ENCODE results near the gene DAZL. TPM values are rescaled to one million over a fixed set of nuclear protein-coding genes. Genes with fewer than 3 reads are reported as not detected.

The DAZL gene
- total RNA-seq, 2 donors from 2014 or later: not detected

GRCh38 chr3:16545413-16546185 is 59.6 kb downstream of the DAZL start:
- Mint-ChIP-seq H3K27ac (no peak overlapping the region), H3K36me3 (ENCODE audit: low read depth) (no peaks in the 10 kb centered on the region), H3K9me3 (no peaks in the 10 kb centered on the region), H3K4me3 (no peak overlapping the region), H3K27me3 (ENCODE audit: insufficient read depth) (no peaks in the 10 kb centered on the region), H3K4me1 (peaks cover 5% of the 10 kb centered on the region)
- Histone ChIP-seq H3K9me3 (ENCODE audit: control insufficient read depth, low read length) (no peaks in the 10 kb centered on the region), H3K27ac (ENCODE audit: low read depth, low read length) (no peak overlapping the region), H3K27me3 (ENCODE audit: control insufficient read depth, insufficient read depth, low read length, poor library complexity, severe bottlenecking) (no peaks in the 10 kb centered on the region), H3K9ac (ENCODE audit: extremely low read depth, low read length, poor library complexity, severe bottlenecking) (no peak overlapping the region), H3K4me1 (ENCODE audit: control insufficient read depth, insufficient read depth, low read length) (no peaks in the 10 kb centered on the region), H3K4me3 (ENCODE audit: low read length) (no peak overlapping the region), H3K36me3 (ENCODE audit: control insufficient read depth, insufficient read depth, low read length) (no peaks in the 10 kb centered on the region)
- TF ChIP-seq CTCF (conservative IDR thresholded peaks at IDR 0.05): no peak
- 88 to 94% methylated on average over 8 to 9 of the region's 10 CpGs for WGBS, 2 experiments (ENCODE audit: insufficient coverage in 1 of 2, insufficient read length in 1 of 2)
- DNase-seq: no peak

DNA sequence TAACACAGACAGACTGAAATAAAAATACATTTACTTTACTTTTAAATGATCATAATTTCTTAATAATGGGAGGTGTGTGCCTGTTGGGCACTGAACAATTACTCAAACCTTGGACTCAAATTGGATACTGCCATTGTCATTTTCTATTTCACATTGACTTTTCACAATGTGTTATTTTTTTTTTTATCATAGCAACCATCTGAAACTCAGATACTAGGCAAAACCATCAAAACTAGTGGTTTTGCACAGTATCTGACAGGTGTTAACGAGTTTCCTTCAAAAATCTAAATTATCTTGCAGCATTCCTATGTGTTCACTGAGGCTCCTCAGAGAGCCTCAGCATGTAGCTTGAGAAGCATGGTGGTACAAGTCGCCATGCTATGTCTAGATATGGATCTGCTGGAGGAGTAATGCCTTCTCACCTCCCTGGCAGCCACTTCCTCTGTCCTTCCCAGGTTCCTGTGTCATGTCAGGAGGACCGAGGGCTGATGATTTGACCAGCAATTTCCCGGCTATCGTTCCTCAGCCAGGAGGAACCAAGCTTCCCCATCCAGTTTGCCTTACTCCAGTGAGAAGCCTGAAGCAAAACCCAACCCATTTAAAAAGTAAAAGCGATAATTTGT is 61.9 kb downstream of the DAZL start:
- Mint-ChIP-seq H3K27me3 (ENCODE audit: insufficient read depth) (peaks cover 2% of the 10 kb centered on the region), H3K4me1 (no peaks in the 10 kb centered on the region), H3K4me3 (no peak overlapping the region), H3K27ac (no peak overlapping the region), H3K9me3 (no peaks in the 10 kb centered on the region), H3K36me3 (ENCODE audit: low read depth) (no peaks in the 10 kb centered on the region)
- Histone ChIP-seq H3K9ac (ENCODE audit: extremely low read depth, low read length, poor library complexity, severe bottlenecking) (no peak overlapping the region), H3K4me1 (ENCODE audit: control insufficient read depth, insufficient read depth, low read length) (no peaks in the 10 kb centered on the region), H3K36me3 (ENCODE audit: control insufficient read depth, insufficient read depth, low read length) (no peaks in the 10 kb centered on the region), H3K27me3 (ENCODE audit: control insufficient read depth, insufficient read depth, low read length, poor library complexity, severe bottlenecking) (no peaks in the 10 kb centered on the region), H3K27ac (ENCODE audit: low read depth, low read length) (no peak overlapping the region), H3K4me3 (ENCODE audit: low read length) (no peak overlapping the region), H3K9me3 (ENCODE audit: control insufficient read depth, low read length) (no peaks in the 10 kb centered on the region)
- DNase-seq: no peak
- TF ChIP-seq CTCF (conservative IDR thresholded peaks at IDR 0.05): no peak
- 86 to 96% methylated on average over 4 to 6 of the region's 6 CpGs for whole genome bisulfite sequencing, 2 experiments (ENCODE audit: insufficient coverage in 1 of 2, insufficient read length in 1 of 2)

DNA sequence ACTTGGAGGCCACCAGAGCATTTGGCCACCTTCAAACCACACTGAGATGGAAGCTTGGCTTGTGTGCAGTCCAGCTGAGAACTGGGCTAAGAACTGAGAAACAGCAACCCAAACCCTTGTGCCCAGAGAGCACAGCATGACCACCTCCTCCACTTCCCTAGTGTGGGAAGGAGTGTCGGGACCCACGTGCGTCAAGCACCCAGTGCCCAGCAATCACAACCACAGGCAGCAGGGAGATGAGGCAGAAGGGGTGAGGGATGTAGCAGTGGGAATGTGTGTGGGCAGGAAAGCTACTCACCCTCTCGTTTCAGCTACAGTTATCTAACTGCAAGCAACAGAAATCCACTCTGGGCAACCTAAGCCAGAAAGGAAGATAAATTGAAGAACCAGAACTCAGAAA is 66.7 kb downstream of the DAZL start:
- DNase-seq: no peak
- H3K27ac ChIP-seq (ENCODE audit: low read depth, low read length): no peak overlapping the region
- no peaks in the 10 kb centered on the region for H3K36me3 ChIP-seq (ENCODE audit: control insufficient read depth, insufficient read depth, low read length)
- no peaks in the 10 kb centered on the region for H3K27me3 ChIP-seq (ENCODE audit: control insufficient read depth, insufficient read depth, low read length, poor library complexity, severe bottlenecking)
- H3K4me3 Mint-ChIP-seq: no peak overlapping the region
- H3K9me3 Mint-ChIP-seq: no peaks in the 10 kb centered on the region
- H3K36me3 Mint-ChIP-seq (ENCODE audit: low read depth): no peaks in the 10 kb centered on the region
- peaks cover 5% of the 10 kb centered on the region for H3K4me1 ChIP-seq (ENCODE audit: control insufficient read depth, insufficient read depth, low read length)
- H3K9ac ChIP-seq (ENCODE audit: extremely low read depth, low read length, poor library complexity, severe bottlenecking): no peak overlapping the region
- peaks cover 2% of the 10 kb centered on the region for H3K27me3 Mint-ChIP-seq (ENCODE audit: insufficient read depth)
- no peak overlapping the region for H3K4me3 ChIP-seq (ENCODE audit: low read length)
- TF ChIP-seq CTCF (conservative IDR thresholded peaks at IDR 0.05): no peak
- H3K27ac Mint-ChIP-seq: no peak overlapping the region
- no peaks in the 10 kb centered on the region for H3K9me3 ChIP-seq (ENCODE audit: control insufficient read depth, low read length)
- 88% methylated on average over 4 of the region's 4 CpGs; no CpG with 5 or more reads in 1 of the 2 experiments for WGBS, 2 experiments (ENCODE audit: insufficient coverage in 1 of 2, insufficient read length in 1 of 2)
- peaks cover 14% of the 10 kb centered on the region for H3K4me1 Mint-ChIP-seq
